ENCODE data around the gene CARMIL1.

DNA sequence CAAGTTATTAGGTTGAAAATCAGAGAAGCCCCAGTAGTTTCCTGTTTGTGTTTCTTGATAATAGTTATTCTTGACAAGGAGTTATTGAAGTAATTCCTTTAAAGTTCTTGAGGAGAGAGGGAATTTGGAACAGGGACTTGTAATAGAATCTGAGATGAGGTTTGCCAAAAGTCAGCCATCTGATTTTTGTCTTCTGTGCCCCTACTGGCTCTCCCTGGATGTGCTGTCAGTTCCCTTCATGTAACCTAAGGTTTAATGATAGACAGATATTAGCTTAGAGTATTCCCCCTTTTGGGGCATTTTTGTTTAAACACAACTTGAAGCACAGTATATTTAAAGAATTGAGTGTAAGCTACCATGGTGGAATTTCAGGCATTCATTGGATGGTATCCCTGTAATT is 71.4 kb downstream of the CARMIL1 start:
- TF ChIP-seq, protein P1, sequence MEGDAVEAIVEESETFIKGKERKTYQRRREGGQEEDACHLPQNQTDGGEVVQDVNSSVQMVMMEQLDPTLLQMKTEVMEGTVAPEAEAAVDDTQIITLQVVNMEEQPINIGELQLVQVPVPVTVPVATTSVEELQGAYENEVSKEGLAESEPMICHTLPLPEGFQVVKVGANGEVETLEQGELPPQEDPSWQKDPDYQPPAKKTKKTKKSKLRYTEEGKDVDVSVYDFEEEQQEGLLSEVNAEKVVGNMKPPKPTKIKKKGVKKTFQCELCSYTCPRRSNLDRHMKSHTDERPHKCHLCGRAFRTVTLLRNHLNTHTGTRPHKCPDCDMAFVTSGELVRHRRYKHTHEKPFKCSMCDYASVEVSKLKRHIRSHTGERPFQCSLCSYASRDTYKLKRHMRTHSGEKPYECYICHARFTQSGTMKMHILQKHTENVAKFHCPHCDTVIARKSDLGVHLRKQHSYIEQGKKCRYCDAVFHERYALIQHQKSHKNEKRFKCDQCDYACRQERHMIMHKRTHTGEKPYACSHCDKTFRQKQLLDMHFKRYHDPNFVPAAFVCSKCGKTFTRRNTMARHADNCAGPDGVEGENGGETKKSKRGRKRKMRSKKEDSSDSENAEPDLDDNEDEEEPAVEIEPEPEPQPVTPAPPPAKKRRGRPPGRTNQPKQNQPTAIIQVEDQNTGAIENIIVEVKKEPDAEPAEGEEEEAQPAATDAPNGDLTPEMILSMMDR (IDR thresholded peaks at IDR 0.05): no peak
- TF ChIP-seq POLR2A (IDR thresholded peaks at IDR 0.05): no peak
- TF ChIP-seq POLR2AphosphoS5 (IDR thresholded peaks at IDR 0.05): no peak

All from breast epithelium (tissue), 3 donors.